Duodenal mucosa (tissue), 2 donors: ENCODE data around the gene GOPC.

ENCODE experiments used
- H3K27ac ChIP-seq: one replicate; pipeline ENCODE4 v1.7.0; 2013; ENCODE audit warnings: low read depth, low read length
- H3K27me3 ChIP-seq, 2 donors: one replicate each; pipeline ENCODE4 v1.7.0; 2013; ENCODE audit warnings: low read length in 2 of 2, control low read depth in 1 of 2; ENCODE audit not compliant: insufficient read depth in 2 of 2, control insufficient read depth in 1 of 2
- H3K36me3 ChIP-seq, 2 donors: one replicate each; pipeline ENCODE4 v1.7.0; 2013; ENCODE audit warnings: low read length in 2 of 2, control low read depth in 1 of 2; ENCODE audit not compliant: insufficient read depth in 2 of 2, control insufficient read depth in 1 of 2
- H3K4me1 ChIP-seq, 2 donors: one replicate each; pipeline ENCODE4 v1.7.0; 2013; ENCODE audit warnings: low read length in 2 of 2, control low read depth in 1 of 2; ENCODE audit not compliant: insufficient read depth in 2 of 2, control insufficient read depth in 1 of 2
- H3K4me3 ChIP-seq, 2 donors: one replicate each; pipeline ENCODE4 v1.7.0; 2013; ENCODE audit warnings: low read length in 2 of 2, low read depth in 1 of 2
- H3K9ac ChIP-seq, 2 donors: one replicate each; pipeline ENCODE4 v1.7.0; 2013; ENCODE audit warnings: low read length in 2 of 2, low read depth in 1 of 2
- H3K9me3 ChIP-seq, 2 donors: one replicate each; pipeline ENCODE4 v1.7.0; 2013; ENCODE audit warnings: low read length in 2 of 2, control low read depth in 1 of 2; ENCODE audit not compliant: control insufficient read depth in 1 of 2

Gene GOPC

GRCh38 chr6:117597755-117598154 is 4.6 kb downstream of the GOPC start:
- Histone ChIP-seq H3K4me1 (peaks cover 24 to 29% of the 10 kb centered on the region in 2 donors), H3K4me3 (no peak overlapping the region), H3K27ac (no peak overlapping the region), H3K9me3 (no peaks in the 10 kb centered on the region), H3K9ac (no peak overlapping the region), H3K36me3 (peaks cover 0 to 7% of the 10 kb centered on the region in 2 donors), H3K27me3 (no peaks in the 10 kb centered on the region)

- Histone ChIP-seq H3K4me3 (no peak overlapping the region), H3K36me3 (peaks cover 0 to 7% of the 10 kb centered on the region in 2 donors), H3K27me3 (no peaks in the 10 kb centered on the region), H3K4me1 (peaks cover 18 to 28% of the 10 kb centered on the region in 2 donors), H3K9me3 (no peaks in the 10 kb centered on the region), H3K27ac (no peak overlapping the region), H3K9ac (no peak overlapping the region)
Measured at GRCh38 chr6:117595099-117595923, 7.0 kb downstream of the GOPC start.

- Histone ChIP-seq H3K4me3 (no peak overlapping the region), H3K36me3 (peaks cover 0 to 7% of the 10 kb centered on the region in 2 donors), H3K9ac (no peak overlapping the region), H3K9me3 (no peaks in the 10 kb centered on the region), H3K27me3 (no peaks in the 10 kb centered on the region), H3K4me1 (peaks cover 12 to 18% of the 10 kb centered on the region in 2 donors), H3K27ac (no peak overlapping the region)
Measured at GRCh38 chr6:117592983-117593759, 9.1 kb downstream of the GOPC start.

DNA sequence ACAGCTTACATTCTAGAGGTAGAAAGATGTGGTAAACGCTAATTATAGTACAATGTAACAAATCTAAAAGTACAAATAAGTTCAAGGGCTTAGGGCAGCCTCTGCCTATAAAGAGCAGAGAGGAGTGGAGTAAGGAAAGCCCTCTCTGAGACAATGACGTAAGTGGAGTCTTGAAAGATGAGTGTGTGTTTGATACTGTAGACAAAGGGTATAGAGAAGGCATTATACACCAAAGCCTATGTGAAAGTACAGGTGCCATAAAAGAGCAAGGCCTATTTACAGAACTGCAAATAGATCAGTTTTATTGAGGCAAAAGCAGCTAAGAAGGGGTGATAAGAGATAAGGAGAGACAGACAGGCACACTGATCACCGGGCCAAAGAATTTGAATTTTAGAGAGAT is 10.9 kb downstream of the GOPC start:
- Histone ChIP-seq H3K4me1 (peaks cover 12 to 18% of the 10 kb centered on the region in 2 donors), H3K9ac (no peak overlapping the region)

GRCh38 chr6:117590447-117590846 is 11.9 kb downstream of the GOPC start:
- no peaks in the 10 kb centered on the region for H3K27me3 ChIP-seq
- H3K27ac ChIP-seq: no peak overlapping the region
- no peaks in the 10 kb centered on the region for H3K9me3 ChIP-seq
- peaks cover 0 to 3% of the 10 kb centered on the region in 2 donors for H3K36me3 ChIP-seq
- H3K9ac ChIP-seq: no peak overlapping the region
- H3K4me1 ChIP-seq: peaks cover 12 to 18% of the 10 kb centered on the region in 2 donors
- H3K4me3 ChIP-seq: no peak overlapping the region

More for the DNA sequence above, 10.9 kb downstream of the GOPC start:
- Histone ChIP-seq H3K27ac (no peak overlapping the region), H3K9me3 (no peaks in the 10 kb centered on the region), H3K36me3 (peaks cover 0 to 3% of the 10 kb centered on the region in 2 donors), H3K4me3 (no peak overlapping the region), H3K27me3 (no peaks in the 10 kb centered on the region)

GRCh38 chr6:117585647-117586046 is 16.7 kb downstream of the GOPC start:
- no peak overlapping the region for H3K27ac ChIP-seq
- H3K4me3 ChIP-seq: no peak overlapping the region
- H3K9me3 ChIP-seq: no peaks in the 10 kb centered on the region
- H3K9ac ChIP-seq: no peak overlapping the region
- peaks cover 0 to 7% of the 10 kb centered on the region in 2 donors for H3K36me3 ChIP-seq
- H3K4me1 ChIP-seq: peaks cover 0 to 3% of the 10 kb centered on the region in 2 donors
- no peaks in the 10 kb centered on the region for H3K27me3 ChIP-seq

DNA sequence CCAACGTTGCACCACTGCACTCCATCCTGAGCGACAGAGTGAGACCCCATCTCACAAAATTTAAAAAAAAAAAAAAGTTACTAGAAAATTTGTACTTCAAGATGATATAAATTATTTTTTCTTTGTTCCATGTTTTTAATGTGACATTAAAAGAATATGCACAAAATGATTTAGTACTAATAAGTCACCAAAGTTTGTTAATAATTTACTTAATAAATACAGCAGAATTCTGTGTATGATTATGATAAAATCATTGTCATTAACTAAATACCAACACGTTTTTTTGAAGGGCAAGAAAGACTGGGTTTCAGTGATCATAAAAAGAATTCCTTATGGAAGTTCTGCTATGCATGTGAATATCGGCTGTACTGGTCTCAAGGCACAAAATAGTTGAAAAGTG is 28.1 kb downstream of the GOPC start:
- H3K9ac ChIP-seq: no peak overlapping the region
- H3K4me3 ChIP-seq: no peak overlapping the region
- no peaks in the 10 kb centered on the region for H3K9me3 ChIP-seq
- no peak overlapping the region for H3K27ac ChIP-seq
- peaks cover under 1 to 16% of the 10 kb centered on the region in 2 donors for H3K36me3 ChIP-seq
- H3K4me1 ChIP-seq: no peaks in the 10 kb centered on the region
- no peaks in the 10 kb centered on the region for H3K27me3 ChIP-seq

GRCh38 chr6:117573006-117573680 is 29.2 kb downstream of the GOPC start:
- Histone ChIP-seq H3K9me3 (no peaks in the 10 kb centered on the region), H3K4me3 (no peak overlapping the region), H3K36me3 (peaks cover 6 to 26% of the 10 kb centered on the region in 2 donors), H3K4me1 (no peaks in the 10 kb centered on the region), H3K27ac (no peak overlapping the region), H3K9ac (no peak overlapping the region), H3K27me3 (no peaks in the 10 kb centered on the region)

GRCh38 chr6:117568831-117569410 is 33.4 kb downstream of the GOPC start:
- Histone ChIP-seq H3K9me3 (no peaks in the 10 kb centered on the region), H3K36me3 (peaks cover 13 to 49% of the 10 kb centered on the region in 2 donors), H3K4me1 (peaks cover 0 to 9% of the 10 kb centered on the region in 2 donors), H3K27me3 (no peaks in the 10 kb centered on the region), H3K4me3 (no peak overlapping the region), H3K27ac (no peak overlapping the region), H3K9ac (no peak overlapping the region)
